DMS79 treated with DMSO at 0.1 percent for 48 hours (cell line): ENCODE results near the gene TMEM121.

ENCODE experiments used
- DNase-seq: peaks from one replicate; lab custom pipeline; 2025; lab: John Stamatoyannopoulos, UW

The TMEM121 gene

GRCh38 chr14:105525861-105526775 is at the start of gene TMEM121:
Gene TMEM121, plus strand, starts transcription at chr14:105526583. Its CDS starts 2,252 bp downstream, at chr14:105528835.
- peak; percentile 16 for DNase-seq

DNA sequence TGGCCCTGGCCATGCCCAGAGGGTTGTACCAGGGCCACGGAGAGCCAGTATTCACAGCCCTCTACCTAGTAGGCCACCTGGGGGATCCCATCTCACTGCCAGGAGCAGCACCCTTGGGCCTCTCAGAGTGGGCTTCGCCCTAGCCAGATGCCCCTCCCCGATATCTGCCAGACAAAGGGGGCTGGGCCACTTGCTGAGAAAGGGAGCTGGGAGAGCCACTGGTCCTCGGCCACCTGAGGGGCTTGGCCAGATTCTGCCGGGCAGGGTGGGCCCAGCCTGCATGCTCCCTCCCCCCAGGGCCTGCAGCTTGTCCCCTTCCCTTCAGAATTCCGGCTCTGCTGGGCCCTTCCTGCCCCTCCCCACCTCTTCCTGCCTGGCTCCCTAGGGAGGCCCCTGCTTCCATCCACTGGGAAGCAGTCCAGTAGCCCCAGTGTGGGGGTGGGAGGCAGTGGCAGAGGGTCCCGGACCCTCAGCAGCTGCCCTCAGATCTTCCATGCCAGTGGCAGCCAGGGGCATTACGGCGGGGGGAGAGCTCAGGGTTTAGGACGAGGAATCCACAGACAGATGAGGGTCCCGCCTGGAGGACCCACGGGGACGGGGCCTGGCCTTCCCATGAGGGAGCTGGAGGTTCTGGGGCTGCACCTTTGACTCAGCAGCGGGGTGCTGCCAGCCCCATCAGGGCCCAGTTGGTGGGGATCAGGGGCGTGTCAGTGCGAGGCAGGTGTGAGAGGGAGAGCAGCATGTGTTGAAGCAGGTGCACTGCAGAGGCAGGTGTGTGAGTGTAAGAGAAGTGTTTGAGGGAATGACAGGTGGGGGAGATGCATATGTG is 49.3 kb upstream of the TMEM121 start:
- peak; percentile 92 for DNase-seq

DNA sequence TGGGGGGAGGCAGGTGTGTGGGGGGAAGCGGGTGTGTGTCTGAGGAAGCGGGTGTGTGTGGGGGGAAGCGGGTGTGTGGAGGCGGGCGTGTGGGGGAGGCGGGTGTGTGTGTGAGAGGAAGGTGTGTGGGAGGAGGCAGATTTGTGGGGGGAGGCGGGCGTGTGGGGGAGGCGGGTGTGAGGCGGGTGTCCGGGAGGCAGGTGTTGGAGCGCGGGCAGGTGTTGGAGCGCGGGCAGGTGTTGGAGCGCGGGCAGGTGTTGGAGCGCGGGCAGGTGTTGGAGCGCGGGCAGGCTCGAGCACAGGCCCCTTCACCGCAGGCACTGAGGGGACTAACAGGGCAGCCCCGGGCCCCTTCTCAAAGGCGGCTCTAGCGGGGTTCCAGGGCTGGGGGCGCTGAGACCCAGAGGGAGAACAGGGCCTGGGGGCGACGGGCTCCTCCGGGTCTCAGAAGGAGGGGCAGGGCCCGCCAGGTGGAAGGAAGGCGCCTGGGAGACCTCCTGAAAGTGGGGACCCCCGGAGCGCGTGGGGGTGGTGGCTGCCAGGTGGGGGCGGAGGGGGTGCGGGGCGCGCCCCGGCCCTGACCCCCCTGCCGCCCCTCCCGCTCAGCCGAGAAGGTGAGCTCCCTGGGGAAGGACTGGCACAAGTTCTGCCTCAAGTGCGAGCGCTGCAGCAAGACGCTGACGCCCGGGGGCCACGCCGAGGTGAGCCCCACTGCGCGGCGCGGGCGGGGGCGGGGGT is 48.6 kb upstream of the TMEM121 start:
- no peak for DNase-seq

DNA sequence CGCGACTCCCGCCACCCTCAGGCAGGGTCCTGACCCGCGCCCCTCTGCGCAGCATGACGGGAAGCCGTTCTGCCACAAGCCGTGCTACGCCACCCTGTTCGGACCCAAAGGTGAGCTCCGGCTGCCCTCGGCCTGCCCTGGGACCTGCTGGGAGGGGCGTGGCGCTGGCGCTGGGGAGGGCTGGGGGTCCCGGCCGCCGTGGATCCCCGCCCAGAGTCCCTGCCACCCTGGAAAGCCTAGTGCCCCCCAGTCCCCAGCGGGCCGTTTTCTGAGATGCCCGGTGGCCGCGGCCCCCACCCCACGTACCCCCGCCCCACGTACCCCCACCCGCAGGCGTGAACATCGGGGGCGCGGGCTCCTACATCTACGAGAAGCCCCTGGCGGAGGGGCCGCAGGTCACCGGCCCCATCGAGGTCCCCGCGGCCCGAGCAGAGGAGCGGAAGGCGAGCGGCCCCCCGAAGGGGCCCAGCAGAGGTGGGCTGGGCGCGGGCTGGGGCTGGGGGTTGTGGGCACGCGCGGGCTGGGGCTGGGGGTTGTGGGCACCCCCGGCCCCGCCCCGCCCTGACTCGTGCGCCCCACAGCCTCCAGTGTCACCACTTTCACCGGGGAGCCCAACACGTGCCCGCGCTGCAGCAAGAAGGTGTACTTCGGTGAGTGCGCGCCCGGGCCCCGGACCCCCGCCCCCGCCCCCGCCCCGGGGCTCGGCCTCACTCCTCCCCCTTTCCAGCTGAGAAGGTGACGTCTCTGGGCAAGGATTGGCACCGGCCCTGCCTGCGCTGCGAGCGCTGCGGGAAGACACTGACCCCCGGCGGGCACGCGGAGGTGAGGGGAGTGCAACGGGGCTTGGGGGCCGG is 47.8 kb upstream of the TMEM121 start:
- no peak for DNase-seq

DNA sequence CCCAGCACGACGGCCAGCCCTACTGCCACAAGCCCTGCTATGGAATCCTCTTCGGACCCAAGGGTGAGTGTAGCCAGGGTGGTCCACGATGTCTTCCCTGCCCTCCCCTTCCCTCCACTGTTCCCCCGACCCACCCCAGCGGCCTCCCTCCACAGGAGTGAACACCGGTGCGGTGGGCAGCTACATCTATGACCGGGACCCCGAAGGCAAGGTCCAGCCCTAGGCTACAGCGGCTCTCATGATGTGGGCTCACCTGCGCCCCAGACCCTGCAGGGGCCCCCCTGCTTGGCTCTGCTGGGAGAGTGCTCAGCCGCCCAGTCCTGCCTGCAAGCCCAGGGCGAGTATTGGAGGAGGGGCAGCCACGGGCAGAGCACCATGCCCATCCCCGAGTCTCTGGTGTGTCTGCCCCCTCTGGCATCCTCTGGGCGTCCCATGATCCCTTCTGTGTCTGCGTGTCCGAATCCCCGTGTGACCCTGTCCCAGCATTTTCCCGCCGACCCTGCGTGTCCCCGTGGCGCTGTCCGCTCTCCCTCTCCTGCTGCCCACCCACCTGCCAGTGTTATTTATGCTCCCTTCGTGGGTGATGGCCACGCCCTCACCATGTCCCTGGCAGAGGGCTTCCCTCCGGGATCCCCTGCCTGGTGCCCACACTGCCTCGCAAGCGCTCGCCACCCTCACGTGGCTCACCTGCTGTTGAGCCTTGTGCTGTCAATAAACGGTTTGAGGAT is 46.8 kb upstream of the TMEM121 start:
- DNase-seq = no peak

DNA sequence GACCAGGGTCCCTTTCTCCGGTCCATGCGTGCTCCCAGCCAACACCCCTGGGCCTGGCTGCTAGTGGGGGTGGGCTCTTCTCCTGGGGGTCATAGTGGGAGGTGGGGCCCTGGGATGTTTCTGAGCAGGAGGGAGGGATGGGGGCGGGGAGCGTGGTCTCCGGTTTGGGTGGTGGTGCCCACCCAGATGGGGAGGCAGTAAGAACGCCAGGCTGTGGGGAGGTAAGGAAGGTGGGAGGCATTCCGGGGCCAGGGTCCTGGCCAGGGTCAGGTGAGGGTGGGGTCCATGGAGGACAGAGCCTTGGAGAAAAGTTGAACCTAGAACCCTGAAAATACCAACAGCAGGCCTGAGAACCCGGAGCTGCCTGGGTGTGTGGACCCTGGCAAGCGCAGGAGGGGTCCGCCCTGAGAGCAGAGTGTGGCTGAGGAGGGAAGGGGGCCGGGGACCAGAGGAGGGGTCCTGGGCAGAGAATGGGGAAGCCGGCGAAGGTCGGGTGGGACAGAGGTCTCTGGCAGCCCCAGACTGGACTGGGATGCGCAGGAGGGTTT is 46.1 kb upstream of the TMEM121 start:
- no peak for DNase-seq

GRCh38 chr14:105480807-105481801 is 45.3 kb upstream of the TMEM121 start:
- DNase-seq = peak; percentile 95

- DNase-seq = peak; percentile 98
Observed at GRCh38 chr14:105481886-105482457, 44.4 kb upstream of the TMEM121 start.

- no peak for DNase-seq
Observed at GRCh38 chr14:105482486-105483110, 43.8 kb upstream of the TMEM121 start.

DNA sequence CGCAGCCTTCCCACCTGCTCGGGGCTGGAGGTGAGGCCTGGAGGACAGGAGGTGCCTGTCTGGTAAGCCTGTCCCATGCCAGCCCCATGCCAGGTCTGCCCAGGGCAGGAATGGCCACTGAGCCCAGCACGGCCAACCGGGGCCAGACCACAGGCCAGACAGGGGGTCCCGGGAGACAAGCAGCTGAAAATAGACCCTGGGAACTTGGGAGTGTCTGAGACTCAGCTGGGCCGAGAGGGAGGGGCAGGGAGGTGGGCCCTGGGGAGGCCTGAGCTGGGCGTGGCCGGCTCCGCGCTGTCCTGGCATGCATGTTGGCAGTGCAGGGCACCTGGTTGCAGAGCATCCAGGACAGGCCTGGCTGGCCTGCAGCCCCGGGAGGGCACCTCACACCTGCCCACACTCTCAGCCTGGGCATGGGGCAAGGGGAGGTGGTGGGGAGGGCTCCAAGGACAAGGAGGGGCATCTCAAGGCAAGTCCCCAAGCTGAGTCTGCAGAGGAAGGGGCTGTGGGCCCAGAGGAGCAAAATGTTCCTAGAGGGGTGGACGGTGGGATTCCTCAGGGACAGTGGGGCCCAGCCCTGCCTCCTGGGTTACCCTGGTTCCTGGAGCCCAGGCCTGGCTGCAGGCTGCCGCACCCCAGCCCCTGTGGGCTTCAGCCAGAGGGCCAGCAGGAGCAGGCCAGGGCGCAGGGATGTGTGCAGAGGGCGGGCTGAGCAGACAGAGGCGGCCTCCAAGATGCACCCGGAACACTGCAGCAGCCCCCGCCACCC is 42.9 kb upstream of the TMEM121 start:
- peak; percentile 19 for DNase-seq

GRCh38 chr14:105484069-105484996 is 42.0 kb upstream of the TMEM121 start:
- DNase-seq = no peak

DNA sequence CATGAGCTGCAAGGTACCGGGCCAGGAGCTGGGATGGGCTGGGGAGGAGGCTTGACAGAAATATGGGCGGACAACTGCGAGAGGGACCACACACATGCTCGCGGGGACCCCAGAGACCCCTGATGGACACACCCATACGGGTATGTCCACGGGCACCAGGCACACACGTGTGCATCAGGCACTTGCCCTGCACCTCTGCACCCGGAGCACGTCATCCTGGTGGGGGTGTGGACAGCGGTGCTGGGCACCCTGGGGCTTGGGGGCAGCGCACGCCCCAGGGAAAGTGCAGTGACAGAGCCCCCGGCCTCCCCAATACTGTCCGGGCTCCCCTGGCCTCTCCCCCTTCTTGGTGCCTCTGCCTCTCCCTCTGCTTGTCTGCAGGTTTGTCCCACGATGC is 41.4 kb upstream of the TMEM121 start:
- no peak for DNase-seq

DNA sequence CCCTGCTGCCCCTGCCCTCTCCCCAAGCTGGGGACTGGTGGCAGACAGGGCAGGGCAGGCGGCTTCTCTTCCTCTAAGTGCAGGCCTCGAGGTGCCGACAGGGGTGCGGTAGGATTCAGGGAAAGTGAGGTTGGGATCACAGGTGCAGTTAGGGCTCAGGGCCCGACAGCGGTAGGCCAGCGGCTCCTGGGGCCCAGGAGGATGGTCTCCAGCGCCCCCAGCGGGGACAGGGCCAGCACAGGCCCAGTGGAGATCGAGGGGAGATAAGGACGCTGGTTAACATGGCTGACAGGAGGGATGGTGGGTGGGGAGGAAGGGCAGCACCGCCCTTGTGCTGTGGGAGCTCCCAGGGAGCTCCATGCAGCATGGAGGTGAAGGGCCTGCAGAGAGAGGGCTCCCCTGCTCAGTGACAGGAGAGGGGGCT is 40.6 kb upstream of the TMEM121 start:
- DNase-seq = no peak

DNA sequence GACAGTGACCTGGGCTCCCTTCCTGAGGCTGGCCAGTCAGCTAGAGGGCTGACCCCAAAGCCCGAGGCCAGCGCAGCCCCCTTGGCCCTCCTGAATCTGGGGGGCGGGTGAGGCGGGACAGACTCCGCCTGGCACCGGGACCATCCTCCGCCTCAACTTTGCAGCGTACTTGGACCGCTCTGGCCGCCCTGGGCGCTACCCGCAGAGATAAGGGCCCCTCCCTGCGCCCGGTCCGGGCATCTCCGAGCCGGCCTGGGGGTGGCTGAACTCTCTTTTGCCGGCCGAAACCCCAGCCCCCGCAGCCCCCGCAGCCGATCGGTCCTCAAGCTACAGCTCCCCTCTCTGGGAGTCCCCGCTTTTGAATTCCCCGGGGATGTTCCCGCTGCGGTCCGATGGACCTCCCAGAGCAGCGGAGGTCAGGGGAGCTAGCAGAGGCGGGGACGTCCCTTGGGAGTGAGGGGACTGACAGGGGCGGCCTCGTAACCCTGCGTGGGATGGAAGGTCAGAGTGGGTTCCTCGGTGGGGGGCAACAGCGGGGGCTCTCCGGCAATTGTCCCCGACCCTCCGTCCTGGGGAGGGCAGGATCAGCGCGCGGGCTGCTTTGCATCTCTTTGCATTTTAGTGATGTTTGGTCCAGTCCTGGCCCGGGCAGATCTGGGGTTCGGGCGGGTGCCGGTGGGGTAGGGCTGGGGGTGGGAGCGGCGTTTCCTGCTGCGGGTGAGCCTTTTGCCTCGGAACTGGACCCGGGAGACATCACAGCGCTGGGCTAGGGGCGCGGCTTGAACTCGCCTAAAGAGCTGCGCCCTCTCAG is 40.0 kb upstream of the TMEM121 start, which contains the start of gene CRIP1:
Gene CRIP1, plus strand, starts transcription at position 724 of the 811 bp plus-strand sequence. CDS start 374 bp downstream, outside the sequence.
- DNase-seq = no peak

GRCh38 chr14:105486974-105487448 is 39.4 kb upstream of the TMEM121 start:
- DNase-seq = peak; percentile 32
